Right ventricle myocardium inferior (tissue), 1 donor: ENCODE measurements around the gene TMEM238. TPM values are rescaled to one million over a fixed set of nuclear protein-coding genes. Genes with fewer than 3 reads are reported as not detected.
"Not testable (repeated sequence)": the region's sequence is repeated elsewhere in the genome, so short reads cannot be mapped to it uniquely, and the experiment has no call there.

Source experiments
- ATAC-seq: fragments of 200-7000 bp; cut with Tn5 transposase; one replicate; pipeline ENCODE4 v1.9.1; 2020; ENCODE audit warnings: mild to moderate bottlenecking, moderate library complexity
- DNase-seq: peaks from one replicate; pipeline ENCODE4 v3.0.0; 2021; ENCODE audit errors: missing footprints
- intact Hi-C: fragments of 100-400 bp; cut with DNase I; formaldehyde crosslinking; loops from one replicate; pipeline ENCODE4 v1.11.0; 2022
- long read RNA-seq: library from polyadenylated mRNA; unstranded; transcript quantifications from one replicate; pipeline ENCODE4 v2.0.0, GENCODE V29; 2021
- total RNA-seq: library from RNA; stranded (reverse); fragmentation: NEBNext Ultra II Directional; extraction: Animal tissue kit (Norgen Biotek cat#: 25700); gene quantifications from one replicate; pipeline ENCODE4 v1.2.1, GENCODE V29; 2021
- donor health status: DM: no; HTN: yes; CAD: no; lungs with severe emphysema.

The TMEM238 gene, protein sequence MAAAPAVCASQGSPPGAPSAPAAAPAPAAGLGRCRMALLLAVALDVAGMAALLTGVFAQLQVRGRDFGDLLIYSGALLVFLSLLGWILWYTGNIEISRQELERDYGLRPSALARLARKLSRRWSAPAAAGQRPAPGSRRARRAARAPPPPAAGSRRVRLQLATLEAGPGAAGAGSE
- total RNA-seq, result 0.24 TPM
- long read RNA-seq, result 0 reads

DNA sequence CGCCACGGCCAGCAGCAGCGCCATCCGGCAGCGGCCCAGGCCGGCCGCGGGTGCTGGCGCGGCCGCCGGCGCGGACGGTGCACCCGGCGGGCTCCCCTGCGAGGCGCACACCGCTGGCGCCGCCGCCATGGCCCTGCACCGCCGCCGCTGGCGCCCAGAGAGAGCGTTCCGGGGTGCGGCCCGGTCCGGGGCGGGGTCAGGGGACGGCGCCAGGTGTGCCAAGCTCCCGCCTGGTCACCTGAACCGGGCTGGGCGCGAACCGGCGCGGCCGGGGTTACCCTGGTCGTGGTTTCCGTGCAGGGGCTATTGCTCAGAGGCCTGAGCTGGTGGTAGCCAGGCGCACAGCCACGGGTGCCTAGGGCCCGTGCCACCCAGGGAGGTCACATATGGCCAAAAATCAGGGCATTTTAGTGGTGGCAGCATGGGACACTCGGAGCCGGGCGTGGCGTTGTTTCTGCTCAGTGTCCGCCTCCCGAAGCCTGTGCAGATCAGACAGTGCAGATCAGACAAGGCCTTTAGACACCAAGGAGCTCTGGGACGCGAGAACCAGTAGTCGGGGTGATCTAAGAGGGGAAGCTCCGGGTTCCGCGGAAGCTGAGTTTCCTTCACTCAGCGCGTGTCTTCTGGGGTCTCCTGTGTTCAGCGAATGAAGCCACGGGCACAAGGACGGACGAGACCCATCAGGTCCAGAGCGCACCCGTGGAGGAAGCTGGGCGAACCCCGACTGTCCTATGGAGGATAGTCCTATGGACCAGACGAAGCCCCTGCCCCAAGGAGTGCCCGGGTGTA is at the start of gene TMEM238:
Gene TMEM238, minus strand, starts transcription at position 162 of the 789 bp plus-strand sequence. Its CDS starts 33 bp downstream, at position 129.
- intact Hi-C loops, result loop anchor here (2.0 to 10.0 kb wide), 2 partner anchors 84 to 220 kb away; partner anchors contain the start of genes ZNF524 and ZNF865
- ATAC-seq, result no peak
- no peak for DNase-seq

DNA sequence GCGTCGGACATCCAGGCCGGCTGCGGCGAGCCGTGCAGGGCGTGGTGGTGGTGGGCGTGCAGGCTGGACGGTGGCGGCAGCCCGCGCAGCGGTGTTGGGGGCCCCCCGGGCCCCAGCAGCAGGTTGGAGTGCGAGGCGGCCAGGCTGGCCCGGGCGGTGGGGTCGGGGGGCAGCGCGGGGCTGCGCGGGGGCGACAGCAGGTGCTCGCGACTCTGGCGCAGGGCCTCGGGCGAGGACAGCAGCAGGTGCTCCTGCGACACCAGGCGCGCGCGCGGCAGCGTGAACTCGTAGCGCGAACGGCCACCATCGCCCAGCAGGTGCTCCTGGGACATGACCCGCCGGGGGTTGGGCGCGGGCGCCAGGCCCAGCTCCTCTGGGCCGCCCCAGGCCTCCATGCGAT is 49.2 kb upstream of the TMEM238 start:
- intact Hi-C loops, result no loop called here
- ATAC-seq (no peak), DNase-seq (no peak)

DNA sequence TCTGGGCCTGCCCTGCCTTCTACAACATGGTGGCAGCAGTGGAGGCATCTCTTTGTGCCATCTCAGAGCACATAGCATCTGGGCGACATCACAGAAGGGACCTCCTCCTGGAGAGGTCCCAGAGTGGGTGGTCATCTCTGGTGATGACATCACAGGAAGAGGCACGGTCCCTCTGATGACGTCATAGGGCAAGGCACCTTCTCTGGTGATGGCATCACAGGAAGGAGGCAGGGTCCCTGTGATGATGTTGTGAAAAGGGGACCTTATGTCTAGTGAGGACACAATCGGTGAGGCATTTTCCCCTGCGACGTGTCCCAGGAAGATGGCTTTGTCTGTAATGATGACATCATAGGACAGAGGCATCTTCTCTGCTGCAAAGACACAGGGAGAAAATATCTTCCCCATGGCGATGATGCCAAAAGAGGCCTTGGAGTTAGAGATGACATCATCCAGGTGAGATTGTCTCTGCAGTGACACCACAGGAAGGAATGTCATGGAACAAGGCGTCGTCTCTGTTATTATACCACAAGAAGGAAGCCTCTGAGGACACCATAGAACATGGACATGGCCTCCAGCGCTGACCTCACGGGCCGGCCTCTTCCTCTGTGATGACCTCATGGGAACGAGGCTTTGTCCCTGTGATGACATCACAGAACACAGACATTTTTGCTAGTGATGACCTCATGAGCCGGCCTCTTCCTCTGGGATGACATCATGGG is 48.3 kb upstream of the TMEM238 start:
- ATAC-seq, result no peak
- intact Hi-C loops, result no loop called here
- no peak for DNase-seq

DNA sequence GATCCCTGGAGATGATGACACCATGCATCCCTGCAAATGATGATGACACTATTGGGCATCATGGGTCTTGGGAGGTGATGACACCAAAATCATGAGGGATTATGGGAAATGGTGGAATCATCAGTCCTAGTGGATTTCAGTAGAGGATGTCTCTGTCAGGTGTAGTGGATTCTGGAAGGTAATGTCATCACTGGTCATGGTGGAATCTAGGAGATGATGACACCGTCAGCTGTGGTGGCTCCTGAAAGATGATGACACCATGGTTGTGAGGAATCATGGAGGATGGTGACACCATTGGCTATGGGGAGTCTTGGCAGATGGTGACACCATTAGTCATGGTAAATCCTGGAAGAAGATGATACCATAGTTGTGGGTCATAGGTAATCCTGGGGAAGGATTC is 47.1 kb upstream of the TMEM238 start:
- intact Hi-C loops, result no loop called here
- DNase-seq (no peak), ATAC-seq (no peak)

DNA sequence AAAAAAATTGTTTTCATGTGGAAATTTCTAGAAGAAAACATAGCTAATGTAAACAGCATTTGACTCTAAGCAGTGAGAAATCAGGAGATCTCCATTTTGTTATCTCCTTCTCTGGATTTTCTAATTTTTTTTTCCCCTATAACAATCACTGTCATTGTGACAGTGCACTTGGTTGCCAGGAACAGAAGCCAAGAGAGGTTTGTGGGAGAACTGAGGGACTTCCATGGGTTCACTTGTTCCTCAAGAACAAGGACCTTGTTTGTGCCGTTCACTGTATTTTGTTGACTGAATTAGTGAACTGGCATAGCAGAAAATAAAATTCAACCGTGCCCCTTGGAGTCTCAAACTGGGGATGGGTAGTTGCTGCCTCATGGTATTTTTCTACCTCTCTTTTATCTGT is 42.0 kb upstream of the TMEM238 start:
- ATAC-seq, result no peak
- DNase-seq, result no peak
- intact Hi-C loops, result no loop called here

DNA sequence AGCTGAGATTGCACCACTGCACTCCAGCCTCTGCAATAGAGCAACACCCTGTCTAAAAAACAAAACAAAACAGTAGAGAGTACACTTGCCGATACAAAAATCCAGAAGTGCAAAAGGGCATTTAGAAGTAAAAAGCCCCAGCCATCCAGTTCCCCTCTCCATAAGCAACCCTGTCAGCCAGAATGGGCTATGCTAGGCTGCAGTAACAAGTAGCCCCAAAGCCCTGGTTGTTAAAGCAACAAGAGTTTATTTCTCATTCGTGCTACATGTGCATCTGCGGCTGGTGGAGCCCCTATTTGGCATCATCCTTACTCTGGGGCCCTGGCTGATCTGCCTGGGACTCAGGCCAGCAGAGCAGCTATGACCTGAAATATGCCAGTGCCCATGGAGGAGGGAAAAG is 40.4 kb upstream of the TMEM238 start:
- intact Hi-C loops, result no loop called here
- no peak for ATAC-seq
- DNase-seq, result no peak

DNA sequence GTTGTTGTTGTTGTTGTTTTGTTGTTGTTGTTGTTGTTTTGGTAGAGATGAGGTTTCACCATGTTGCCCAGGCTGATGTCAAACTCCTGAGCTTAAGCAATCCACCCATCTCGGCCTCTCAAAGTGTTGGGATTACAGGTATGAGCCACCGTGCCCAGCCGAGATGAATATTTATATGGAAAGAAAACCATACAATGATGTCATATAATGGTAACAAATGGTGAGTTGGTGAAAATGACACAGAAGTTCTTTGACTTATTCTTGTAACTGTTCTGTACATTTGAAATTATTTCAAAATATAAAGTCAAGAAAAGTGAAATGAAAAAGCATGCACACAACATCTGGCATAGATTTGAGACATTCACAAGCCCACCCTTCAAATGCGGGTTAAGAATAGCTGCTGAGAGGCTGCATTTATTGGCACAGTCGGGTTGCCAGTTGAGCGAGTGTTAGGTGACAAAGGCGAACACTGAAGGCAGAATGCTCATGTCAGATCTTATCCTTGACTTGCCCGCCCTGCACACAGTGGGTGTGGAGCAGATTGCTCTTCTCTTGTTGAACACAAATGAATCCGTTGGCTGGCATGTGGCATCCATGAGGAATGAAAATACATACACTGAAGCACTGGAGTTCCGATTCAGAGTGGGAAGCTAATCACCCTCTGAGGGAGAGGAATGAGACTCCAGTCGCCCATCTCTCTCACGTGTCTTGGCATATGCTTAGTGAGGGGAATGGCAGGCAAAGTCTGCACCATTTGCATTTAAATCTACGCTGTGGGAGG is 39.3 kb upstream of the TMEM238 start:
- no peak for ATAC-seq
- intact Hi-C loops, result no loop called here
- DNase-seq, result no peak

DNA sequence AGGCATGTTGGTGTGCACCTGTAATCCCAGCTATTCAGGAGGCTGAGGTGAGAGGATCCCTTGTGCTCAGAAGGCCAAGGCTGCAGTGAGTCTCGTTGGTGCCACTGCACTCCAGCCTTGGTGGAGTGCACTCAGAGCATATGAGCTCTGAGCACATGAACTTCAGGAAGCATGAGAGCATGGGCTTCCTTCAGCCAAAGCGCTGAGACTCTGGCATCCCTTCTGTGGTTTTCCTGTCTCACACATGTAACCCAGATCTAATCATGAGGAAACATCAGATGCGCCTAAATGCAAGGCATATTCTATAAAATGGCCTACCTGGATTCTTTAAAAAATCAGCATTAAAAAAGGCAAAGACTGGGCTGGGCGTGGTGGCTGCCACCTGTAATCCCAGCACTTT is 37.2 kb upstream of the TMEM238 start:
- DNase-seq, ATAC-seq, intact Hi-C loops: not testable (repeated sequence)

DNA sequence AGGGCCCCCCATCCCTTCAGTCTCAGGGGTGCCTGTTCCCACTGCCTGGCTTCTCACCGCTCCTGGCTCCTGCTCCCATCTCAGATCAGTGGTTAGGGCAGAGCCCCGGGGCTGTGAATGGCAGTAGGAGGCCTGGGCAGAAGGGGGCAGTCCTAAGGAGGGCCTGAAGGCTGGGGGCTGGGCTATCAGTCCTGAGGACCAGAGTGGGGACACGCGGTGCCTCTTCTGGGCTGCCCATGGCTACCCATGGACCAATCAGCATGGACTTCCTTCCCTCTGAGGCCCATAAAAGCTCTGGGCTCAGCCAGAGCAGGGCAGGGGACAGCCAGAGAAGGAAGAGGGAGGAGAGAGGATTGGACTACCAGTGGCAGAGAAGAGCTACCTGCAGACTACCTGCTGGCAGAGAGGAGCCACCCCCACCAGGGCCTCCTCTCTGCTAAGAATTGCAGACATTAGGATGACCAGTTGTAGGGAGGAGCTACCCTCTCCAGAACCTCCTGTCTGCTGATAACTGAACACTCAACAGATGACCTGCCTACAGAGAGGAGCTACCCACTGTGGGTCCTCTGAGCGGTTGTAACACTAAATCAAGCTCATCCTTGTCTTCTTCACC is 35.6 kb upstream of the TMEM238 start:
- intact Hi-C loops, result loop anchor here (2.0 to 10.0 kb wide), 2 partner anchors 115 to 279 kb away; no protein-coding TSS in a partner anchor
- ATAC-seq (no peak), DNase-seq (no peak)

DNA sequence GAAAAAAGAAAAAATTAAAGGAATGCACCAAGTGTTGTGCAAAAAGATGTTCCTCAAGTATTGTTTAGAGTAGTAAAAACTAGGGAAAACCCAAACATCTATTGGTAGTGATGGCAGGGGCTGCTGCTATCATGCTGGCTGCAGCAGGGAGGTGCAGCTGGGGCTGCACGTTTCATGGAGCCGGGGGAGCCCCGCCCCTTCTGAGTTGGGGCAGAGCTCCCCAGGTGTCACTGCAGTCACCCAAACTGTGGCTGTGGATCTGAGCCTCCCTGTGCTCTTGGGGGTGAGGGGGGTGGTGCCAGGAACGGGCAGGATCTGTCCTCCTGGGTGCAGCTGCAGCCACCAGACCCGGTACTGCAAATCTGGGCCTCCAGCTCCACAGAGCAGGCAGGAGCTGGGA is 35.0 kb upstream of the TMEM238 start:
- intact Hi-C loops, result loop anchor here (2.0 to 10.0 kb wide), 2 partner anchors 114 to 278 kb away; no protein-coding TSS in a partner anchor
- ATAC-seq, result no peak
- no peak for DNase-seq

DNA sequence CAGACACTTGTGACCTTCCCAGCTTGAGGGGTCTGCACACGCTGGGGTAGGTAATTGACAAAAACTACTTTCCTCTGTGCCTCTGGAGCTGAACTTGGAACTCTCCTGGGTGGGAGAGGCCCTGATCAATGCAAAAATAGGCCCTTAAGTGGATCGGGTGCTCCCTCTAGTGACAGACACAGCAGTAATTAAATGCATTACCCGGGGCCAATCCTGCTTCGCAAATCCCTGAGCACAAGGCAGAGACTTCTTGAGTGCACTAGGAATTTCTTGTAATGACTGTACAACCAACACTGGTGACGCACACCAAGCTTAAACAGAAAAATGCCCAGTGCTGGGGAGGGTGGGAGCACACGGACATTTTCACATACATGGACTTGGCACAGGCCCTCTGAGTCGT is 34.1 kb upstream of the TMEM238 start:
- ATAC-seq (peak; percentile 88), DNase-seq (no peak)
- intact Hi-C loops, result loop anchor here (2.0 to 10.0 kb wide), 2 partner anchors 113 to 277 kb away; no protein-coding TSS in a partner anchor

DNA sequence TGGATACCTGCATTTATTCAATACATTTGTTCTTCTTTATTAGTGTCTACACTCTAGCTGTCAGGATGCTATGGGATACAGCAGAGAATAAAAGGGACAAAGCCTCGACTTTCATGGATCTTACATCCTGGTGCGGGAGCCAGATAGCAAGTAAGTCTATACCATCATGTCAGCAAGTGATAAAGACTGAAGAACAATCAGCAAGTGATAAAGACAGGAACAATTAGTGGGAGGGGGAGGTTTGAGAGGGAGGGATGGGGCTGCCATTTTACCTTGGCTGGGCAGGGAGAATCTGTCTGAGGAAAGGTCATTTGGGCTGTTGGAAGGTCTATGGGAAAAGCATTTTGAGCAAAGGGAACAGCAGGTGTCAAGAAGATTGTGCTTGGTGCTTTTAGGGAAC is 26.1 kb upstream of the TMEM238 start:
- intact Hi-C loops, result loop anchor here (10.0 kb wide), 1 partner anchor 105 kb away; no protein-coding TSS in a partner anchor
- DNase-seq, result no peak
- ATAC-seq, result no peak

DNA sequence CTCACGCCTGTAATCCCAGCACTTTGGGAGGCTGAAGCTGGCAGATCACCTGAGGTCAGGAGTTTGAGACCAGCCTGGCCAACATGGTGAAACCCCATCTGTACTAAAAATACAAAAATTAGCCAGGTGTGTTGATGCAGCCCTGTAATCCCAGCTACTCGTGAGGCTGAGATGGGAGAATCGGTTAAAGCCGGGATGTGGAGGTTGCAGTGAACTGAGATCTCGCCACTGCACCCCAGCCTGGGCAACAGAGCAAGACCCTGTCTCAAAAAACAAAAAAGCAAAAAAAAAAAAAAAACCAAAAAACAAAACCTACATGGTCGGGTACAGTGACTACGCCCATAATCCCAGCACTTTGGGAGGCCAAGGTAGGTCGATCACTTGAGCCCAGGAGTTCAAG is 25.1 kb upstream of the TMEM238 start:
- ATAC-seq, DNase-seq, intact Hi-C loops: not testable (repeated sequence)

DNA sequence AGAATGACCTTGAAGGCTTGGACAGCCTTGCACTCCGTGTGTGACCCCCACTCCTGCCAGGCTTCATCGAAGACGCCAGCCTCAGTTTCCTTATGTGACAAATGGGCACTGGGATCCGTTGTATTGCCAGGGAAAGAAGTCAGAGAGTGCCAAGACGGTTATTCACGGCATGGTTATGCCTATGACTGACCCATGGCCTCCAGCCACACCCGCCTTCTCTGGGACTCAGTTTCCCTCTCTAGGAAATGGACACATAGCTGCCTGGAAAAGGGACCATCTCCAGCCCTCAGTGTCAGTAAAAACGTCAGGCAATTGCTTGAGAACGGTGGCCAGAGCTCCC is 24.4 kb upstream of the TMEM238 start:
- ATAC-seq, result no peak
- intact Hi-C loops, result no loop called here
- no peak for DNase-seq

DNA sequence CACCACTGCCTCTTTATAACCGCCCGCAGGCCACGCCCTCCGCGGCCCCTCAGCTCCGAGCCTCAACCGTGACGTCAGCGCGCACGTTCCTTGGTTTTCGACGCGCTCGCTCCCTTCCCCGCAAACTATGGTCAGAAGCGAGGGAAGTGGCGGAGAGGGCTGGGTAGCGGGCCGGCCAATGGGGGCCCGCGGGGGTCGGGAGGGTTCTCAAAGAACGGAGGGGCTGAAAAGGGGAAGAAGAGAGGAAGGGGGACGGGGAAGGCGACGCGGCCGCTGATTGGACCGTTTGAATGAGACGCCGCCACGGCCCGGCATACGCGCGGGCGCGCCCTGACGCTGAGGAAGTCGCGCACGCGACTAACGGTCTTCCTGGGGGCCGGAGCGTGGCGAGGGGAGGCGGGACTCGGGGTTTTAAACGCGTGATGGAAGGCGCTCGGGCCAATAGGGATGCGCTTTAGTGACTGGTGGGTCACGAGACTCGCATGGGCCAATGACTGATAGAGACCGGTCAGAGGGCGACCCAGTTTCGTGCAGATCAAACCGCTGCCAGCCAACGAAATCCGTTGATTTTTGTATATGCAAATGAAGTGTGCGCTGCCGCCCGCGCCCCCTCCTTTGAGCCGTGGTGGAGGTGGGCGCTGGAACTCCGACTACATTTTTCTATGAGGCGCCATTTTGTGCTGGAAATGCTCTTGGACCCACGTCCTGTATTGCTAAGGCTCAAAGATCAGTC is 23.9 kb upstream of the TMEM238 start:
- ATAC-seq, result peak; percentile 97
- intact Hi-C loops, result no loop called here
- DNase-seq, result peak; percentile 100

DNA sequence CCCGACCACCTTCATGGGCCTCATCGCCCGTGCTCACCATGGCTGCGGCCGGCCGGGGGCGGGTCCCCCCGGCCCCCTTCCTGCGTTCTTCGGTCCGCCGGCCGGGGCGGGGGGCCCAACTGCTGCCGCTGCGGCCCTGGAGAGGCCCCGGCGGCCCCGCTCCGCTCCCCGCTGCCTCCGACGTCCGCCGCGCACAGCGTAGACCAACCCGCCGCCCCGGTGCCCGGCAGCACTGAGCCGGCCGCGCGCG is 23.4 kb upstream of the TMEM238 start, which contains the start of gene UBE2S:
Gene UBE2S, minus strand, starts transcription at position 239 of the 250 bp plus-strand sequence. Its CDS starts 199 bp downstream, at position 40.
- intact Hi-C loops, DNase-seq, ATAC-seq: not testable (repeated sequence)

DNA sequence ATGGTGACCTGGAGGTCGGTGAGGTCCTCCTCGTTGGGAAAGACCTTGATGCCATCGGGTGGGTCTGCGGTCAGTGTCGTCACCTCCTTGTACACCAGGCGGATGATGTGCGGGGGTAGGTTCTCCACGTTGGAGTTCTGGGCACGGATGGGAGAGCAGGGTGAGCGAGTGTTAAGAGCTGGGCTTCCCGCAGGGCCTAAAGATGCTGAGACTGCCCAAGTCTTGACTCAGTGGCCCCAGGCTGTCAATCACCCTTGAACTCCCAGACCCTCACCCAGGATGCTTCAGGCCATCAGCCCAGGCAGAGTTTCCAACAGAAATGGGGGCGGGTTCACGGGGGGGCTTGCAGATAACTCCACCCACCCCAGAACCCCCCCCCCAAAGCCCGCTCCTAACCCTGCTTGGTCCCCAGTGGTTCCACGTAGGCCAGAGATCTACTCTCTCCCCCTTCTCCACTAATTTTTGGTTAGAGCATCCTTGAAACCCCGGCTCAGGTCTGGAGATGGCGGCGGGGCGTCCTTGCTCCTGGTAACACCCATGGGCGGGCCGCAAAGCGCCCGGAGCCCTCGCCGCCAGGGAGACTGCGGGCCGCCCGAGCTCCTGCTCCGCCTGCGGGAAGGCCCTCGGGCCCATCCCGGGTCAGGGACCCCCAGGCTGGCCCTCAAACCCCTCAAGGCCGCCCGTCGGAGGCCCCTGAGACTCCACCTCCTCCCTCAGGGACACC is 22.9 kb upstream of the TMEM238 start:
- no peak for DNase-seq
- ATAC-seq, result no peak
- intact Hi-C loops, result no loop called here
